HG02943 (cell line): ENCODE data around the gene TNNI3K.

Experiments used
- ATAC-seq: cut with Tn5 transposase; IDR thresholded peaks from one replicate; pipeline ENCODE4 v1.9.1; 2021; ENCODE audit warnings: mild to moderate bottlenecking, low read depth, moderate library complexity; ENCODE audit not compliant: unreplicated experiment

The TNNI3K gene

GRCh38 chr1:74286414-74286813 lies 51.2 kb downstream of the TNNI3K start:
- no peak for ATAC-seq

DNA sequence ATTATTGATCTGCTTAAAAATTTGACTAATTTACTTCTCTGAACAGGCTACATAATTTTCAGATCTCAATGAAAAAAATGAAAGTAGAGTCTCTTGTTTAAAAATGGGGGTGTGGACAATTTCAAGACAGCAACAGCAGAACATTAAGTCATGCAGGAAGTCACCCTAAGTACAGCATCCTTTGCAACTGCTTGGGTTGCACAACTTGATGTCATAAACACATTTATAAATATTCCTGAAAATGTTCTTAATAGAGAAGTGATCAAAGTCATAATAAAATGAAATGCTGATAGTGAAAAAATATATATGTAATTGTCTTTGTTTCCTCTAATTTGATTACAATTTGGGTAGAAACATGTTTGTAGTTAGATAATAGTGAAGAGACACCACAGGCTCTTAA lies 79.3 kb downstream of the TNNI3K start:
- ATAC-seq, result no peak

DNA sequence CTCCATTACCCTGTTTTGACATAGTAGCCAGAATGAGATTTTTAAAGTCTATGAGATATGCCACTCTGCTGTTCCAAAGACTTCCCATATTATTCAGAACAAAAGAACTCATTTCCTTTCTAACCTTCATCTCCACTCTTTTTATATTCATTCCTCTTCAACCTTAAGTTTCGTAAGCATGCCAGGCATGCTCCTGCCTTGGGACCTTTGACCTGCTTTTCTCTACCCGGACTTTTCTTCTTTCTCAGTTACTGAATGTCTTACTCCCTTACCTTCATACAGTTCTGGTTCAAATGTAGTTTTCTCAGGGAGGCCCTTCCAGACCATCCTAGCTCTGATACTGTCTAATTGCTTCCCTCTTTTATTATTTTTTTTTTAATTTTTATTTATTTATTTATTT lies 81.1 kb downstream of the TNNI3K start:
- ATAC-seq, result no peak

GRCh38 chr1:74317663-74318062 lies 82.5 kb downstream of the TNNI3K start:
- ATAC-seq, result no peak

DNA sequence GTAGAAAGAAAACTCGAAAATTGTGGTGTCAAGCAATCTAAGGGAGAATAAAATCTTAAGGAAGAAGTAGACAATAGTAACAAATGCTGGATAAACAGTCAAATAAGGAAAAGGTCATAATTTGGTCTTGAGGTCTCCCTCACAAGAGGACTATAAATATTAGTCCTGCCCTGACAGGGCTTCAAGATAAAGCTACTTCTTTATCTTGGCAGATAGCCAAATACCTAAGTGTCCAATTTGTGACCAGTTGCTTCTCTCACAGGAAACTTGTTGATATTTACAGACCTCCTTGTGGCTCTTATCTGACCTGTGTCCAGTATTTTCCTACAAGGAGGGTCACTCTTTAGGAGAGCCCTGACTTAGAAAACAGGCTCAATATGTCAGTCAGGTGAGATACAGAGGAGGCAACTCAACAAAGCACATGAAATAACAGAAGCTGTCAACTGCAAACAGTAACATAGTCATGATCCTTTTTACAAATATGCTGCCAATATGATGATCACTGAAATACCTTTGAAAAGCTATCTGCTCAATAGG lies 88.8 kb downstream of the TNNI3K start:
- ATAC-seq, result no peak

DNA sequence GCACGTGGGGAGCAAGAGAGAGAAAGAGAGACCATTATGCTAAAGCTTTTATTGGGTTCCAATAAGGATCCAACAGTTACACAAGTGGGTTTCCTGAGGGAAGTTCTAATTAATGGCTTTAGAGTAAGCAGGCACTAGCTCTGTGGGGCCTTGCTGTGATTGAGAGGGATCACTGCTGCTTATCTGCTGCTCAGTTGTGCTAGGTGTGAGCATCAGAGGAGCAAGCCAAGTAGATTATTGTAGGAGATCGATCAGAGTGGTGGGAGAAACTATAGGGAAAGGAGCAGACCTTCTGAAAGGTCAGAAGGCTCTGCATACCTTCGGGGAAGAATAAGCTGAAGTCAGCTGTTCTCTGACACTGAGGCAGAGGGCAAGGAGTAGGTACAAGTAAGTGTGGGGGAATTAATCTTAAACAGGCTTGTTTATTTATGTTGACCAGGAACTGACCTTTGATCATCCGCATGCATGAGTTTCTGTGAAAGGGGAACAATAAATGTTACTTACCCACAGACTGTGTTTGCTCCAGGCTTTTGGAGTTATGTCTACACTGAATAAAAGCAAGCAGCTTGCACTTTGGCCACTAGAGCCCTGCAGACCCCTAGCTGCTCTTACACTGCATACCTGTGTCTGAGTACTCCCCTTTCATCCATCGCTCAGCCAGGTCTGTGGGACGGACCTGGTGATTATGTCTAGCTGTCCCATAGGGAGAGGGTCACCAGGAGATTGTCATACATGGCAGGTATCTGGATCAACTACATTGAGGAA lies 89.7 kb downstream of the TNNI3K start:
- ATAC-seq, result no peak

DNA sequence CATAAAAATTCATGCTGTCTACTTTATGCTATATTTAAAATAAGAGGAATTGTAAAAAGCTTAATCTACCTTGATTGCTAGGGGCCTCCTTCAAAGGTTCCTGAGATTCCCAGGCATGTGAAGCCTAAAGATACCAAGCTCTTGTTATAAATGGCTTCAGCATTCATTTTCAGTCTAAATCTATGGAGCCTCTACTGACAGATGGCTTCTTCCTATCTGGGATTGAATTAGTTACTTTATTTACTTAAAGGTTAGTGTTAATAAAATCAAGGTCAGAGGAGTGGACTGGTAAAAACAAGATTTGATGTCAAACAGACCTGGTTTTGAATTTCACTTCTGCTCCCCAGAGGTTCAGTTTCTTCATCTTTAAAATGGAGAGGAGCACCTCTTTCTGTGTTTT lies 93.7 kb downstream of the TNNI3K start:
- ATAC-seq, result no peak

DNA sequence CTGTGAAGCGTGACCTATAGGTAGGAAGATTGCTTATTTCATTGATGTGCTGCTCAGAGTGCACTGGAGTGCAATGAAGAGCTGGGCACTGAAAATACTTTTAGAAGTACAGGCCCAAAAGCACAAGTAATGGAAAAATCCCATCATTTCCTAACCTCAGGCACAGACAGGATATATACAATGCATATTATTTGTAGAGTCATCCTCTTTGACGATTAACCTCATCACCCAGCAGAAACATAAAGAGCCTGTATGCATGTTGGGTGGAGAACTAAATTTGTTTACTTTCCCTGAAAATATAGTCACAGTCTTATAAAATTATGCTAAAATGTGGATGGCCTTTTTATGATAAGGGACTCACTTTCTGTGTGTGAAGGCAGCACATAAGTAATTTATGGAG lies 98.1 kb downstream of the TNNI3K start:
- ATAC-seq, result no peak

DNA sequence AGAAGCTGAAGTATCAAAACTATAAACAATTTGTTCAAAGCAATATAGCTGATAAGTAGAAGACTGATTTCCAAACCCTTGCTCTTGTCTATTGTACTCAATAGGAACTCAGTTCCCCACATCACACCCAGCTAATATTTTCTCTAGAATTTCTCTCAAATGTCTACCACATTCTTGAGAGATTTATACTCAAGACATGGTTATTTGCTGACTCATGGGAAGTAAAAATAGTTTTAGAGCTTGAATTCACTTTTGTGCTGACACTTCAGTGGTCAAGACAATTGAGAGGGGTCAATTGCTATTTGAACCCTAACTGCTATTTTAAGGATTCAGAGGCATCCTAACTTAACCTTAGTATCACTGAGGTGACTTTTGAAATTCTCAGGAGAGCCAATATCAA lies 99.0 kb downstream of the TNNI3K start:
- ATAC-seq, result no peak

DNA sequence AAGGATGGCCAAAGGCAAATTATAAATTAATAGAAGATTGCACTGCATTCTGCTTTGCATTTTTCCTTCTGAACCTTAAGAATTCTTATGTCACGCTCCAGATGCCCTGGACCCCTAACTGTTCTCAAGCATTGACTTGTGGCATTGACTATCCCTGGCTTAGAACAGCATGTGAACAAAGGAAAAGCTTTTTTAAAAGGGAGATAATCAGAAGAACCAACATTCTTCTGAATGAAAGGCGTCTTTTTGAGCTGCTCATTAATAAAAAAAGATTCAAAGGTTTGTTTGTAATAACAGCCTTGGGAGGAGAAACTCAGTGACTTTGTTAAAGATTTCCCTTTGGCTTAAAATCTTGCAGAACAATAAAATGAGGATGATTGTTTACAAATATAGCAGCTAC lies 105.5 kb downstream of the TNNI3K start:
- ATAC-seq, result no peak

- no peak for ATAC-seq
These were observed 106.6 kb downstream of the TNNI3K start for GRCh38 chr1:74341702-74342339.

- no peak for ATAC-seq
These were observed 108.0 kb downstream of the TNNI3K start for GRCh38 chr1:74343216-74343615.

DNA sequence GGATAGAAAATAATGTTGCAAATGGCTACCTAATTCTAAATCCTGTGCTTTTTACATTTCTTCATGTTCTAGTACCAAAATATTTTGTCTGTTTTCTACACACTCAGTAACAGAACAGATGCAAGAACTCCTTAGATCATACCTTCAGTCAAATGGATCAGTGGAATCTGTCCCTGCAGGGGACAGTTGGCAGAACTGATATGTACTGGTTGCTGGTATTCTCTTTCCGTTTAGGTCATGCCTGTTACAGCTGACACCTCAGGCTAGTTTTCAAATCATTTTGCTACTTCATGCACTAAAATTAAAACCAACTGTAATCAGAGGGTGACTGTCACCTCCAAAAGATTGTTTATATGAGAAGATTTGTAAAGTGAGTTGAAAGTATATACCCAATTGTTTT lies 109.2 kb downstream of the TNNI3K start:
- no peak for ATAC-seq

- no peak for ATAC-seq
These were observed 121.3 kb downstream of the TNNI3K start for GRCh38 chr1:74356493-74356892.

GRCh38 chr1:74357150-74357549 lies 122.0 kb downstream of the TNNI3K start:
- ATAC-seq, result no peak

DNA sequence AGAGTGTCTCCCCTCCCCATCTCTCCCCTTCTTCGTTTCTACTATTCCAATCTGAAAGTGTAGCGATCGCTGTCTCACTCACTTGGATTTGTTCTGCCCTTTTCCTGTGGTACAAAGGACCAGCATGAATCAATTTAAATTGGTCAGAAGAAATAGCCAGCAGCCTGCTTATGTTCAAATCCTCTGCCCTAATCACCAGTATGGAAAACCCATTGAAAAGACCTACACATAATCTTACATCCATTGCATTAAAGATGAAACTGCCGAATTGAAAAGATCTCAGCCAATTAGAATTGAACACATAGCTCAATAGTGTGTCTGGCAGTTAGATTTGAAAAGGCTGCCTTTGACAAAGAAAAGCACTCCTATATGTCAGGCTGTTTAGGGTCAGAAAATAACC lies 122.6 kb downstream of the TNNI3K start:
- no peak for ATAC-seq

GRCh38 chr1:74362691-74363090 lies 127.5 kb downstream of the TNNI3K start:
- no peak for ATAC-seq

DNA sequence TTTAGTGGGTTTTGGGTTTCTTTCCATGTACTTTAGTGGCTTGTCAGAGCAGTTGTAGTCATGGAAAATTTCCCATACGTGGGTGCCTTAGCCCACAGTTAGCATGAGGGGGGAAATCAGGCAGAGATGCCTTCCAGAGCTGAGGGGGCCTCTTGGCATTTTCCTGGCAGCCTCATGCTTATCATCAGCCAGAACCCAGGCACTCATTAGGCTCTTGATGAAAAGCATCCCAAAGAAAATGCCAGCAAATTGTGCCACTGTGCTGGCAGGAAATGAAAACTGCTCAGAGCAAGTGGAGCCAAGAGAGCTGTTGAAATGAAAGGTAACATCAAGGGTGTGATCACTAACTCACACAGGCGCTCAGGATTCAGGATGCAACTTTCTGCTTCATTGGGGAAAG lies 128.0 kb downstream of the TNNI3K start:
- ATAC-seq, result no peak

GRCh38 chr1:74367175-74367813 lies 132.1 kb downstream of the TNNI3K start:
- ATAC-seq, result no peak

- ATAC-seq, result no peak
These were observed 133.1 kb downstream of the TNNI3K start for GRCh38 chr1:74368335-74368734.

- ATAC-seq, result no peak
These were observed 140.2 kb downstream of the TNNI3K start for GRCh38 chr1:74375376-74375775.

- ATAC-seq, result no peak
These were observed 145.1 kb downstream of the TNNI3K start for GRCh38 chr1:74380252-74380651.
